HCT116 (cell line): ENCODE measurements around the gene TIMM17A. TPM values are rescaled to one million over a fixed set of nuclear protein-coding genes. Genes with fewer than 3 reads are reported as not detected.
A peak's percentile ranks its signal among the peaks of the same experiment; 100 is the strongest.

Experiments
- ATAC-seq: fragments of 200-7000 bp; cut with Tn5 transposase; 2 replicates; pipeline ENCODE4 v1.9.1; 2020; ENCODE audit warnings: mild to moderate bottlenecking, moderate library complexity
- BruUV-seq: library from RNA; stranded (reverse); fragments of 400-500 nt; replicated peaks from 2 replicates; lab custom pipeline; 2021; lab: Mats Ljungman, UMichigan
- CTCF ChIA-PET: fragments of 300-600 bp; sonication (Branson Sonifier 250); formaldehyde crosslinking; loops from one replicate; lab custom pipeline; 2021; ENCODE audit warnings: antibody characterized with exemption; lab: Charles Lee
- POLR2A ChIA-PET: fragments of 300-600, 350-600 bp; sonication (Branson Sonifier 250); formaldehyde crosslinking; loops from one replicate; lab custom pipeline; 2021; ENCODE audit warnings: antibody characterized with exemption; lab: Charles Lee
- RAD21 ChIA-PET, 2 experiments: fragments of 300-600 bp; sonication (Branson Sonifier 250); formaldehyde crosslinking; loops; one replicate each; lab custom pipeline; 2023; ENCODE audit warnings: low total read pairs in 2 of 2; ENCODE audit not compliant: uncharacterized antibody in 2 of 2, unreplicated experiment in 2 of 2, low non-redundant PET in 1 of 2; lab: Charles Lee
- DNase-seq: peaks from one replicate; pipeline ENCODE4 v3.0.0-alpha.2; 2010; ENCODE audit warnings: low read depth, low spot score
- H2AFZ ChIP-seq: fragments of 200-600 bp; shearing (Covaris generic), sonication (generic); 2 replicates; pipeline ENCODE4 v1.6.1; 2017; ENCODE audit warnings: low read depth, mixed run types, mixed read lengths, antibody characterized with exemption, low read length; ENCODE audit not compliant: poor library complexity, severe bottlenecking
- H3K27ac ChIP-seq: 2 replicates; pipeline ENCODE4 v1.5.1; 2012; ENCODE audit warnings: low read depth, low read length
- H3K27me3 ChIP-seq: fragments of 200-600 bp; sonication (generic); 2 replicates; pipeline ENCODE4 v1.6.1; 2016; ENCODE audit warnings: mixed run types, low read length, mixed read lengths; ENCODE audit not compliant: insufficient read depth
- H3K36me3 ChIP-seq, 2 experiments: fragments of 200-500 bp in 1 of 2; fragments of 200-600 bp in 1 of 2; sonication (Bioruptor generic) in 1 of 2; sonication (generic) in 1 of 2; 2 replicates each; pipeline versions ENCODE4 v1.5.1 to v1.6.1; 2014 to 2016; ENCODE audit warnings: low read length in 2 of 2, inconsistent platforms in 1 of 2, mixed read lengths in 1 of 2, mixed run types in 1 of 2; ENCODE audit not compliant: insufficient read depth in 2 of 2, control insufficient read depth in 1 of 2
- H3K4me1 ChIP-seq, 2 experiments: fragments of 200-600 bp in 1 of 2; sonication (generic) in 1 of 2; 2 replicates each; pipeline versions ENCODE4 v1.5.1 to v1.6.1; 2012 to 2017; ENCODE audit warnings: low read length in 2 of 2, inconsistent platforms in 1 of 2, mild to moderate bottlenecking in 1 of 2, mixed read lengths in 1 of 2, mixed run types in 1 of 2, moderate library complexity in 1 of 2; ENCODE audit not compliant: insufficient read depth in 2 of 2, control insufficient read depth in 1 of 2
- H3K4me2 ChIP-seq: fragments of 200-600 bp; sonication (generic); 2 replicates; pipeline ENCODE4 v1.6.1; 2017; ENCODE audit warnings: mixed run types, low read length, mixed read lengths
- H3K4me3 ChIP-seq, 2 experiments: fragments of 200-600 bp in 1 of 2; sonication (generic) in 1 of 2; replicated peaks in 1 of 2; 2 replicates each; pipeline ENCODE4 v1.5.1; 2011 to 2016; ENCODE audit warnings: low read length in 2 of 2, control low read depth in 1 of 2, low read depth in 1 of 2, mild to moderate bottlenecking in 1 of 2, mixed read lengths in 1 of 2, mixed run types in 1 of 2
- H3K79me2 ChIP-seq: fragments of 200-600 bp; sonication (generic); 2 replicates; pipeline ENCODE4 v1.6.1; 2017; ENCODE audit warnings: mild to moderate bottlenecking, mixed run types, low read length, moderate library complexity, mixed read lengths; ENCODE audit not compliant: insufficient read depth
- H3K9ac ChIP-seq: fragments of 200-600 bp; sonication (generic); 2 replicates; pipeline ENCODE4 v1.6.1; 2016; ENCODE audit warnings: low read length, mixed read lengths
- H3K9me2 ChIP-seq: fragments of 200-600 bp; sonication (generic), shearing (Covaris generic); 2 replicates; pipeline ENCODE4 v1.6.1; 2017; ENCODE audit warnings: mixed run types, mild to moderate bottlenecking, moderate library complexity; ENCODE audit not compliant: insufficient read depth
- H3K9me3 ChIP-seq, 2 experiments: fragments of 200-500 bp in 1 of 2; fragments of 200-600 bp in 1 of 2; sonication (Bioruptor generic) in 1 of 2; sonication (generic) in 1 of 2; 2 replicates each; pipeline ENCODE4 v1.6.1; 2014 to 2017; ENCODE audit warnings: low read length in 2 of 2, mixed read lengths in 2 of 2, inconsistent platforms in 1 of 2, low read depth in 1 of 2, mild to moderate bottlenecking in 1 of 2, mixed run types in 1 of 2, moderate library complexity in 1 of 2; ENCODE audit not compliant: control insufficient read depth in 1 of 2, insufficient read depth in 1 of 2
- H4K20me1 ChIP-seq: fragments of 200-600 bp; sonication (generic), shearing (Covaris generic); 2 replicates; pipeline ENCODE4 v1.6.1; 2017; ENCODE audit warnings: mixed run types, mild to moderate bottlenecking, moderate library complexity; ENCODE audit not compliant: insufficient read depth
- CTCF ChIP-seq, 3 experiments: fragments of 200-600 bp in 1 of 3; sonication (generic) in 1 of 3; IDR thresholded peaks in 2 of 3; conservative IDR thresholded peaks in 1 of 3; 2 replicates each; pipeline ENCODE4 v1.5.1; 2012 to 2017; ENCODE audit warnings: low read depth in 2 of 3, low read length in 2 of 3, antibody characterized with exemption in 1 of 3, borderline replicate concordance in 1 of 3, control low read depth in 1 of 3, mild to moderate bottlenecking in 1 of 3, mixed read lengths in 1 of 3, mixed run types in 1 of 3, moderate library complexity in 1 of 3; ENCODE audit not compliant: insufficient read depth in 1 of 3
- MAX ChIP-seq: IDR thresholded peaks from 2 replicates; pipeline ENCODE4 v1.6.1; 2012
- POLR2A ChIP-seq: IDR thresholded peaks from 2 replicates; pipeline ENCODE4 v1.7.0; 2011; ENCODE audit warnings: borderline replicate concordance; ENCODE audit not compliant: insufficient read depth, insufficient read length; ENCODE audit errors: extremely low read depth
- ZNF274 ChIP-seq: fragments of 200-500 bp; sonication (Bioruptor generic); IDR thresholded peaks from 2 replicates; pipeline ENCODE4 v1.6.1; 2014; ENCODE audit warnings: mild to moderate bottlenecking, low read depth, low read length, inconsistent platforms
- intact Hi-C: fragments of 100-400 bp; cut with micrococcal nuclease; formaldehyde crosslinking; loops from 2 replicates; pipeline ENCODE4 v1.10.0; 2022
- total RNA-seq: library from RNA; stranded (reverse); gene quantifications from one replicate; pipeline ENCODE4 v1.2.1, GENCODE V29; 2021; ENCODE audit not compliant: unreplicated experiment

TIMM17A gene
- total RNA-seq, 1 experiment from 2014 or later, result 100 TPM

GRCh38 chr1:202012544-202013478, 57.5 kb downstream of the TIMM17A start:
- RAD21 ChIA-PET, result no interaction called here
- no peak for ATAC-seq
- H3K4me3 ChIP-seq, result peak overlapping the region in 1 of 2 experiments; percentile 93; a peak in 1 of 4 replicates
- no peak overlapping the region for H2AFZ ChIP-seq
- H3K27ac ChIP-seq, result peak overlapping the region; percentile 31; the same call in 1 of the 2 replicates
- peaks cover 47% of the 10 kb centered on the region for H3K79me2 ChIP-seq
- peaks cover 68 to 100% of the 10 kb centered on the region in 2 experiments for H3K4me1 ChIP-seq
- no peaks in the 10 kb centered on the region for H3K9me2 ChIP-seq
- CTCF ChIA-PET, result no interaction called here
- no peak for TF ChIP-seq CTCF (IDR thresholded peaks at IDR 0.05 in 2 of 3, conservative IDR thresholded peaks at IDR 0.05 in 1 of 3; ENCODE audit: borderline replicate concordance in 1 of 3, insufficient read depth in 1 of 3, low read depth in 2 of 3, low read length in 2 of 3)
- no peak for TF ChIP-seq POLR2A
- TF ChIP-seq MAX, result no peak
- TF ChIP-seq ZNF274, result no peak
- H3K4me2 ChIP-seq, result peak overlapping the region; percentile 99; the same call in 1 of the 2 replicates
- intact Hi-C loops, result no loop called here
- H3K9ac ChIP-seq, result no peak overlapping the region
- no peaks in the 10 kb centered on the region for H3K9me3 ChIP-seq
- H4K20me1 ChIP-seq, result no peaks in the 10 kb centered on the region
- no TSS peak for BruUV-seq
- no peak for DNase-seq
- POLR2A ChIA-PET, result interaction anchor here (0.9 to 9.2 kb wide), 14 partner anchors 9 to 105 kb away, joined by 3 to 174 read pairs (median 5); no protein-coding TSS in a partner anchor
- H3K36me3 ChIP-seq, result peaks cover 6 to 31% of the 10 kb centered on the region in 2 experiments
- no peaks in the 10 kb centered on the region for H3K27me3 ChIP-seq
